ACC112 (cell line): Measurements from ENCODE around the gene SLC35A4.

Experiments
- H2AFZ ChIP-seq: fragments of 200-600 bp; sonication (generic); one replicate; pipeline ENCODE4 v1.6.0; 2017; ENCODE audit warnings: antibody characterized with exemption, low read length; ENCODE audit not compliant: unreplicated experiment
- H3K27ac ChIP-seq: fragments of 200-600 bp; sonication (generic); 2 replicates; pipeline ENCODE4 v1.5.1; 2014; ENCODE audit warnings: low read depth, mild to moderate bottlenecking, antibody characterized with exemption, low read length, moderate library complexity
- H3K27me3 ChIP-seq: fragments of 200-600 bp; sonication (generic); 2 replicates; pipeline ENCODE4 v1.6.1; 2014; ENCODE audit warnings: mild to moderate bottlenecking, antibody characterized with exemption, low read length, moderate library complexity, mixed read lengths; ENCODE audit not compliant: insufficient read depth
- H3K36me3 ChIP-seq: fragments of 200-600 bp; sonication (generic); 2 replicates; pipeline ENCODE4 v1.6.1; 2016; ENCODE audit warnings: mild to moderate bottlenecking, antibody characterized with exemption, low read length, moderate library complexity, mixed read lengths; ENCODE audit not compliant: insufficient read depth
- H3K4me1 ChIP-seq: fragments of 200-600 bp; sonication (generic); one replicate; pipeline ENCODE4 v1.6.1; 2016; ENCODE audit warnings: low read length, mixed read lengths; ENCODE audit not compliant: insufficient read depth, unreplicated experiment, control insufficient read depth
- H3K4me3 ChIP-seq: fragments of 200-600 bp; sonication (generic); 2 replicates; pipeline ENCODE4 v1.5.1; 2014; ENCODE audit warnings: mild to moderate bottlenecking, low read depth, low read length
- H3K79me2 ChIP-seq: fragments of 200-600 bp; sonication (generic); one replicate; pipeline ENCODE4 v1.6.0; 2016; ENCODE audit warnings: low read length; ENCODE audit not compliant: control insufficient read depth, unreplicated experiment, insufficient read depth

SLC35A4 gene

DNA sequence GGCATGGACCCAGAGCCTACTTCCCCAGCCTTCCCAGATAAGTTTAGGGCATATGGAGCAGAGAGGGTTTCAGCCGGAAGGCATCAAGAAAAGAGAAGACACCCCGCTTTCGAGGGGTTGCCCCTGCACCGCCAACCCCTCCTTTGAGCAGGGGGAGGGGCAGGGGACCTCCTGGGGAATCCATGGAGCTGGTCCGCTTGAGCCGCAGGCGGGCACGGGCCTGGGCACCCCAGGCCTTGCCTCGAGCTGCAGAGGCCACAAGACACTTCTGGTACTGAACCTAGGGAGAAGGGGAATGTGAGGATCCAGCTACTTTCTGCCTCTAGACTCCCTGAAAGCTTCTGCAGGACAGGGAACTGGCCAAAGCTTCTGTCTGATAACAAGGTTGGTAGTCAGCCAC is 6.1 kb upstream of the SLC35A4 start:
- no peak overlapping the region for H3K27ac ChIP-seq

GRCh38 chr5:140560227-140560626 is 4.4 kb upstream of the SLC35A4 start:
- Histone ChIP-seq H3K27ac (no peak overlapping the region), H3K27me3 (no peaks in the 10 kb centered on the region), H2AFZ (no peak overlapping the region), H3K4me3 (no peak overlapping the region), H3K4me1 (peaks cover 23% of the 10 kb centered on the region), H3K36me3 (no peaks in the 10 kb centered on the region), H3K79me2 (peaks cover 29% of the 10 kb centered on the region)

More for the DNA sequence above, 6.1 kb upstream of the SLC35A4 start:
- peaks cover 36% of the 10 kb centered on the region for H3K4me1 ChIP-seq
- H3K79me2 ChIP-seq, result peaks cover 35% of the 10 kb centered on the region
- H3K36me3 ChIP-seq, result no peaks in the 10 kb centered on the region
- H3K4me3 ChIP-seq, result no peak overlapping the region
- H3K27me3 ChIP-seq, result no peaks in the 10 kb centered on the region
- no peak overlapping the region for H2AFZ ChIP-seq

GRCh38 chr5:140561753-140562523 is 2.7 kb upstream of the SLC35A4 start:
- H3K4me3 ChIP-seq, result no peak overlapping the region
- peaks cover 29% of the 10 kb centered on the region for H3K79me2 ChIP-seq
- H3K4me1 ChIP-seq, result peaks cover 24% of the 10 kb centered on the region
- H3K27ac ChIP-seq, result no peak overlapping the region
- H2AFZ ChIP-seq, result no peak overlapping the region
- no peaks in the 10 kb centered on the region for H3K36me3 ChIP-seq
- no peaks in the 10 kb centered on the region for H3K27me3 ChIP-seq

- no peaks in the 10 kb centered on the region for H3K36me3 ChIP-seq
- peaks cover 39% of the 10 kb centered on the region for H3K79me2 ChIP-seq
- peaks cover 19% of the 10 kb centered on the region for H3K4me1 ChIP-seq
- H3K27me3 ChIP-seq, result no peaks in the 10 kb centered on the region
- H3K27ac ChIP-seq, result peak overlapping the region; percentile 79; the same call in 1 of the 2 replicates
- H3K4me3 ChIP-seq, result peak overlapping the region; percentile 94
- no peak overlapping the region for H2AFZ ChIP-seq
Measured at GRCh38 chr5:140563596-140563995, 1.0 kb upstream of the SLC35A4 start.

GRCh38 chr5:140565024-140565779 is 574 bp downstream of the SLC35A4 start:
- H2AFZ ChIP-seq, result peak overlapping the region; percentile 76
- H3K4me3 ChIP-seq, result peak overlapping the region; percentile 94
- H3K79me2 ChIP-seq, result peaks cover 39% of the 10 kb centered on the region
- no peaks in the 10 kb centered on the region for H3K36me3 ChIP-seq
- peak overlapping the region; percentile 79 for H3K27ac ChIP-seq
- no peaks in the 10 kb centered on the region for H3K27me3 ChIP-seq
- peaks cover 24% of the 10 kb centered on the region for H3K4me1 ChIP-seq

GRCh38 chr5:140565780-140566095 is 1.1 kb downstream of the SLC35A4 start:
- Histone ChIP-seq H3K36me3 (no peaks in the 10 kb centered on the region), H3K79me2 (peaks cover 39% of the 10 kb centered on the region), H3K27me3 (no peaks in the 10 kb centered on the region), H3K4me1 (peaks cover 24% of the 10 kb centered on the region), H2AFZ (peak overlapping the region; percentile 76), H3K27ac (peak overlapping the region; percentile 79; the same call in 1 of the 2 replicates), H3K4me3 (peak overlapping the region; percentile 94)

DNA sequence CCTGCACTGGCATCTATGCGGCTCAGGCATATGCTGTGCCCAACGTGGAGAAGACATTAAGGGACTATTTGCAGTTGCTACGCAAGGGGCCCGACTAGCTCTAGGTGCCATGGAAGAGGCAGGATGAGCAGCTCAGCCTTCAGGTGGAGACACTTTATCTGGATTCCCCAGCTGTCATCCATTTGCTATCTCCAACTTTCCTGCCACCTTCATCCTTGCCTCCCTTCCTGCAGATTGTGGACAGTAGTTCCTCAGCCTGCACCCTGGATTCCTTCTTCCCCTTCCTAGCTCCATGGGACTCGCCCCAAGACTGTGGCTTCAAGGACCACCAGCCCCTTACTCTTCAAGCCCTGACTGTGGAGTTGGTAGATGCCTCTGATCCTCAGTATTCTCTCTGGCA is 2.0 kb downstream of the SLC35A4 start:
- H3K79me2 ChIP-seq, result peaks cover 39% of the 10 kb centered on the region
- no peaks in the 10 kb centered on the region for H3K36me3 ChIP-seq
- no peak overlapping the region for H3K27ac ChIP-seq
- no peaks in the 10 kb centered on the region for H3K27me3 ChIP-seq
- H3K4me3 ChIP-seq, result peak overlapping the region; percentile 94; the same call in 1 of the 2 replicates
- H2AFZ ChIP-seq, result no peak overlapping the region
- peaks cover 24% of the 10 kb centered on the region for H3K4me1 ChIP-seq

DNA sequence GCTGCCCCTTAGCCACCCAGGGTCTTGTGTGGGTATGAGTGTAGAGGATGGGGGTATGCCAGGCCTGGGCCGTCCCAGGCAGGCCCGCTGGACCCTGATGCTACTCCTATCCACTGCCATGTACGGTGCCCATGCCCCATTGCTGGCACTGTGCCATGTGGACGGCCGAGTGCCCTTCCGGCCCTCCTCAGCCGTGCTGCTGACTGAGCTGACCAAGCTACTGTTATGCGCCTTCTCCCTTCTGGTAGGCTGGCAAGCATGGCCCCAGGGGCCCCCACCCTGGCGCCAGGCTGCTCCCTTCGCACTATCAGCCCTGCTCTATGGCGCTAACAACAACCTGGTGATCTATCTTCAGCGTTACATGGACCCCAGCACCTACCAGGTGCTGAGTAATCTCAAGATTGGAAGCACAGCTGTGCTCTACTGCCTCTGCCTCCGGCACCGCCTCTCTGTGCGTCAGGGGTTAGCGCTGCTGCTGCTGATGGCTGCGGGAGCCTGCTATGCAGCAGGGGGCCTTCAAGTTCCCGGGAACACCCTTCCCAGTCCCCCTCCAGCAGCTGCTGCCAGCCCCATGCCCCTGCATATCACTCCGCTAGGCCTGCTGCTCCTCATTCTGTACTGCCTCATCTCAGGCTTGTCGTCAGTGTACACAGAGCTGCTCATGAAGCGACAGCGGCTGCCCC is 2.6 kb downstream of the SLC35A4 start:
- Histone ChIP-seq H3K27ac (no peak overlapping the region), H3K4me3 (no peak overlapping the region), H3K27me3 (no peaks in the 10 kb centered on the region), H3K79me2 (peaks cover 39% of the 10 kb centered on the region), H2AFZ (no peak overlapping the region), H3K4me1 (peaks cover 24% of the 10 kb centered on the region), H3K36me3 (no peaks in the 10 kb centered on the region)

DNA sequence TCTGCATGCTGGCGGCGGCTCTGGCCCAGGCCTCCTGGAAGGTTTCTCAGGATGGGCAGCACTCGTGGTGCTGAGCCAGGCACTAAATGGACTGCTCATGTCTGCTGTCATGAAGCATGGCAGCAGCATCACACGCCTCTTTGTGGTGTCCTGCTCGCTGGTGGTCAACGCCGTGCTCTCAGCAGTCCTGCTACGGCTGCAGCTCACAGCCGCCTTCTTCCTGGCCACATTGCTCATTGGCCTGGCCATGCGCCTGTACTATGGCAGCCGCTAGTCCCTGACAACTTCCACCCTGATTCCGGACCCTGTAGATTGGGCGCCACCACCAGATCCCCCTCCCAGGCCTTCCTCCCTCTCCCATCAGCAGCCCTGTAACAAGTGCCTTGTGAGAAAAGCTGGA is 3.2 kb downstream of the SLC35A4 start:
- Histone ChIP-seq H3K4me1 (peaks cover 24% of the 10 kb centered on the region), H3K79me2 (peaks cover 39% of the 10 kb centered on the region), H3K27me3 (no peaks in the 10 kb centered on the region), H3K4me3 (no peak overlapping the region), H3K27ac (no peak overlapping the region), H3K36me3 (no peaks in the 10 kb centered on the region), H2AFZ (no peak overlapping the region)

DNA sequence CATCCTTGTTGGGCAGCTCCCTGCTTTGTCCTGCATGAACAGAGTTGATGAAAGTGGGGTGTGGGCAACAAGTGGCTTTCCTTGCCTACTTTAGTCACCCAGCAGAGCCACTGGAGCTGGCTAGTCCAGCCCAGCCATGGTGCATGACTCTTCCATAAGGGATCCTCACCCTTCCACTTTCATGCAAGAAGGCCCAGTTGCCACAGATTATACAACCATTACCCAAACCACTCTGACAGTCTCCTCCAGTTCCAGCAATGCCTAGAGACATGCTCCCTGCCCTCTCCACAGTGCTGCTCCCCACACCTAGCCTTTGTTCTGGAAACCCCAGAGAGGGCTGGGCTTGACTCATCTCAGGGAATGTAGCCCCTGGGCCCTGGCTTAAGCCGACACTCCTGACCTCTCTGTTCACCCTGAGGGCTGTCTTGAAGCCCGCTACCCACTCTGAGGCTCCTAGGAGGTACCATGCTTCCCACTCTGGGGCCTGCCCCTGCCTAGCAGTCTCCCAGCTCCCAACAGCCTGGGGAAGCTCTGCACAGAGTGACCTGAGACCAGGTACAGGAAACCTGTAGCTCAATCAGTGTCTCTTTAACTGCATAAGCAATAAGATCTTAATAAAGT is 3.9 kb downstream of the SLC35A4 start:
- peak overlapping the region; percentile 57; the same call in 1 of the 2 replicates for H3K27ac ChIP-seq
- H3K36me3 ChIP-seq, result no peaks in the 10 kb centered on the region
- H3K4me3 ChIP-seq, result no peak overlapping the region

More for the DNA sequence above, 3.9 kb downstream of the SLC35A4 start:
- Histone ChIP-seq H3K79me2 (peaks cover 36% of the 10 kb centered on the region), H3K27me3 (no peaks in the 10 kb centered on the region), H2AFZ (no peak overlapping the region), H3K4me1 (peaks cover 19% of the 10 kb centered on the region)
